Measurements from ENCODE around the gene MTMR6.

Gene MTMR6

DNA sequence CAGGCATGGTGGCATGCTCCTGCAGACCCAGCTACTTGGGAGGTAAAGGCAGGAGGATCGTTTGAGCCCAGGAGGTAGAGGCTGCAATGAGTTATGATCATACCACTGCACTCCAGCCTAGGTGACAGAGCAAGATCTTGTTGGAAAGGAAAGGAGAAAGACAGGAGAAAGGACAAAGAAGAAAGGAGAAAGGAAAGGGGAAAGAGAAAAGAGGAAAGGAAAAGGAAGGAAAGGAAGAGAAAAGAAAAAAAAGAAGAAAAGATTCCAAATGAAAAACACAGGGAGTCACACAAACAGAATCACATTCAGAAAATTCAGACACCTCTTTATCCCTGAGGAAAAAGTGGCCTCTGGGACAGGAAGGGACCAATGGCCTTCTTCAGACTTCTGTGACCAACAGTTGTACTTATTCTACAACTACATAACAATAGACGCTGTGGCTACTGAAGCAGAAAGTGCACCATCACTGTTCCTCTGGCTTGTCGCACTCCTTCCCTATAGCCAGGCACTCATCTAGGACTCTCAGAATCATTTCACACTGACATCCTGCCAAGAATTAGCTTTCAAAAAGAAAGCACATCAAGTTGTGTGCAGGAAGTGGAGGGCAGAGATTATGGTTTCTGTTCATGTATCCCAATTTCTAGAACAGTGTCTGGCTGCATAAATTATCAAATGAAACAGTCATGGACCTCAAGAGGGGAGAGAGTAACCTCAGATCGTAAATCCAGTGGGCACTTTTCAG lies 5.9 kb downstream of the MTMR6 start:
- TF ChIP-seq, protein P1, sequence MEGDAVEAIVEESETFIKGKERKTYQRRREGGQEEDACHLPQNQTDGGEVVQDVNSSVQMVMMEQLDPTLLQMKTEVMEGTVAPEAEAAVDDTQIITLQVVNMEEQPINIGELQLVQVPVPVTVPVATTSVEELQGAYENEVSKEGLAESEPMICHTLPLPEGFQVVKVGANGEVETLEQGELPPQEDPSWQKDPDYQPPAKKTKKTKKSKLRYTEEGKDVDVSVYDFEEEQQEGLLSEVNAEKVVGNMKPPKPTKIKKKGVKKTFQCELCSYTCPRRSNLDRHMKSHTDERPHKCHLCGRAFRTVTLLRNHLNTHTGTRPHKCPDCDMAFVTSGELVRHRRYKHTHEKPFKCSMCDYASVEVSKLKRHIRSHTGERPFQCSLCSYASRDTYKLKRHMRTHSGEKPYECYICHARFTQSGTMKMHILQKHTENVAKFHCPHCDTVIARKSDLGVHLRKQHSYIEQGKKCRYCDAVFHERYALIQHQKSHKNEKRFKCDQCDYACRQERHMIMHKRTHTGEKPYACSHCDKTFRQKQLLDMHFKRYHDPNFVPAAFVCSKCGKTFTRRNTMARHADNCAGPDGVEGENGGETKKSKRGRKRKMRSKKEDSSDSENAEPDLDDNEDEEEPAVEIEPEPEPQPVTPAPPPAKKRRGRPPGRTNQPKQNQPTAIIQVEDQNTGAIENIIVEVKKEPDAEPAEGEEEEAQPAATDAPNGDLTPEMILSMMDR (conservative IDR thresholded peaks at IDR 0.05; ENCODE audit: low read depth, low read length), result no peak
- H3K4me3 ChIP-seq (ENCODE audit: low read depth, low read length), result no peak overlapping the region
- no peak for DNase-seq (ENCODE audit: low read depth)

DNA sequence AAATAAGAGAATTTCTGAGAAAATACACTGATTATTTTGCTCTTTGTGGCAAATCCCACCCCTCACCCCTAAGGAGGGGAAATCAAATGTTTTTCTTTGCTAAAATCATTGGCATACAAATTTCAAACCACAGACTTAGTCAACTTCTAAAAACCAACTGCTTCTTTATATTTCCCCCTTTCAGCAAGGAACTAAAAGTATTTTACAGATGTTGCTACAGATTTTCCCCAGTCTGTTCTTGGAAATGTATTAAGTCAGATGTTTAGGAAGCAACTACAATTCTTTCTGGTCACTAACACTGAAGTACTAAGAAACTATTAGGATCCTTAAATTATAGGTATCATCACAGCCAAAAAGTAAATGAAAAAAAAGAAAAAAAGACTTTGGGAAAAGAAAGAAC lies 6.9 kb downstream of the MTMR6 start:
- no peak for DNase-seq (ENCODE audit: low read depth)
- TF ChIP-seq, protein P1 (conservative IDR thresholded peaks at IDR 0.05; ENCODE audit: low read depth, low read length), result no peak
- H3K4me3 ChIP-seq (ENCODE audit: low read depth, low read length), result no peak overlapping the region

DNA sequence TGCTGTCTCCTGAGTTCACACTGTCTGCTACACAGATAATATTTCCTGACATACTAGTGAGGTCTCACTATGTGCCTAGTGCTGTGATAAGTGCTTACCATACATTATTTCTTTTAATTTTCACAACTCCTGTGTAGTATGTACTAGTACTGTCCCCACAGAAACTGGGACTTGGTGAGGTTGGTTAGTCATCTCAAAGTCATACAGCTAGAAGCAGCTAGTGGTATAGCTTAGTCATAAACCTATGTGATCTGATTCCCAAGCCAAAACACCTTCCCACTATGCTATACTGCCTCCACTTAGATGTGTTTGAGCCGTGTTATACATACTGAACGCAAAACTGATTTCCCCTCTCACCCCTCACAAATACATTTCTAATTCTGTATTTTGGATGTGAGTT lies 10.5 kb downstream of the MTMR6 start:
- TF ChIP-seq, protein P1 (conservative IDR thresholded peaks at IDR 0.05; ENCODE audit: low read depth, low read length), result no peak
- DNase-seq (ENCODE audit: low read depth), result peak; percentile 14
- no peak overlapping the region for H3K4me3 ChIP-seq (ENCODE audit: low read depth, low read length)

DNA sequence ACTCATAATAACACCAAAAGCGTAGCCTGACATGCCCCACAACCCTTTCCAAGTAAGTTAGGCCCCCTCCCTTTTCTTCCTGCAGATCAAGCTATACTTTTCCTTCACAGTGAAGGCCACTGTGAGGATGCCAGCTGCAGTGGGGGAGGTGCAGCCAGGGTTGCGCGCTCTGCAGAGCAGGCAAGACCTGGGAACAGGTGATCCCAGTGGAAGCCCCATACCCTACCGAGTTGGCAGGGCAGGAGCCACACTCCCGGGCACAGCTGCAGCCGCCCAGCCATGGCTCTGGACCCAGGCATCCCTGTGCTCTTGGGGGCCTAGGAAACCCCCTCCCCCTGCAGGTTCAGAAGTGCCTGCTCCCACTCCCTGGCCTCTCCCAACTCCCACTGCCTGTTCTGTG lies 18.7 kb downstream of the MTMR6 start:
- TF ChIP-seq, protein P1 (conservative IDR thresholded peaks at IDR 0.05; ENCODE audit: low read depth, low read length), result no peak
- no peak overlapping the region for H3K4me3 ChIP-seq (ENCODE audit: low read depth, low read length)
- DNase-seq (ENCODE audit: low read depth), result no peak

DNA sequence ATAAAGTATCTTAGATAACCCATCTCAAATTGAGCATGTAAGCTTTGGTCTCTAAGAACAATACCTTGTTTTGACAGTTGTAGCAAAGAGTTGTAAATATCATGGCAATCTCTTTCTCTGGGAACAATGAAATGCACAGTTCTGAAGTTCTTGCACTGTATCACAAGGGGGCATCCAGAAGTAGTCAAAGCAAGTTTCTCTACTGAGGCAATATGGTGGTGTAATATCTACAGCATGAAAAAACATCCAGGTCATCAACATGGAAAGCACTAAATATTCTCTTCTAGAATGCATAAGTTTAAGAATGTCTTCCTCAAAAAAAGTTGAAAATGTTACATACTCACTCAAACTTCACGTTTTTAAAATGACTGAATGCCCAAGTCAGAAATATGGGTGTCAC lies 19.6 kb downstream of the MTMR6 start:
- TF ChIP-seq, protein P1 (conservative IDR thresholded peaks at IDR 0.05; ENCODE audit: low read depth, low read length), result peak; percentile 55
- H3K4me3 ChIP-seq (ENCODE audit: low read depth, low read length), result no peak overlapping the region
- DNase-seq (ENCODE audit: low read depth), result peak; percentile 62

DNA sequence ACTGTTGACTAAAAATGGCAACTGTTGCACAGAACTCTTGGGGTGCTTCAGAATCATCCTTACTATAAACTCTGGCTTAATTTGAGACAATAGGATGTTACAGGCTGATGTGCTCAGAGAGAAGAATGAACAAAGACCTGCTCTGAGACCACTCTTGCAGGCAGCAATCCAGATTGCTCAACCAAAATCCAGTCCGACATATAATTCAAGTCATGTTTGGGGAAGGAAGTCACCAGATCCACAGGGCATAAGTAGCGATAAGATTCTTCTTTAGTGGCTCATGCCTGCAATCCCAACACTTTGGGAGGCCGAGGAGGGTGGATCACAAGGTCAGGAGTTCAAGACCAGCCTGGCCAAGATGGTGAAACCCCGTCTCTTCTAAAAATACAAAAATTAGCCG lies 20.6 kb downstream of the MTMR6 start:
- TF ChIP-seq, protein P1 (conservative IDR thresholded peaks at IDR 0.05; ENCODE audit: low read depth, low read length), result no peak
- no peak for DNase-seq (ENCODE audit: low read depth)
- H3K4me3 ChIP-seq (ENCODE audit: low read depth, low read length), result no peak overlapping the region

DNA sequence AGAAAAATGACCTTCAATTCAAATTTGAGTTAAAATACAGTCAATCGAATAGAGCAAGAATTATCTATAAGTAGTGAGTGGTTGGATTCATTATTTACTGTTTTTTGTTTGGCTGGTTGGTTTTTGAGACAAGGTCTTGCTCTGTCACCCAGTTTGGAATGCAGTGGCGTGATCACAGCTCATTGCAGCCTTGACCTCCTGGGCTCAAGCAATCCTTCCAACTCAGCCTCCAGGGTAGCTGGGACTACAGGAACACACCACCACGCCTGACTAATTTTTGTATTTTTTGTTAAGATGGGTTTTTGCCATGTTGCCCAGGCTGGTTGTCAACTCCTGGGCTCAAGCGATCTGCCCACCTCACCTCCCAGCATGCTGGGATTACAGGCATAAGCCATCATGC lies 25.0 kb downstream of the MTMR6 start:
- H3K4me3 ChIP-seq (ENCODE audit: low read depth, low read length), result no peak overlapping the region
- no peak for DNase-seq (ENCODE audit: low read depth)
- TF ChIP-seq, protein P1 (conservative IDR thresholded peaks at IDR 0.05; ENCODE audit: low read depth, low read length), result no peak
